WTC11 (cell line): ENCODE results near the gene TRAPPC4. TPM values are rescaled to one million over a fixed set of nuclear protein-coding genes. Genes with fewer than 3 reads are reported as not detected.
"Not testable (repeated sequence)": the region's sequence is repeated elsewhere in the genome, so short reads cannot be mapped to it uniquely, and the experiment has no call there.

Experiments
- ATAC-seq: fragments of 200-7000 bp; cut with Tn5 transposase; 2 replicates; pipeline ENCODE4 v1.10.0; 2021; ENCODE audit warnings: mild to moderate bottlenecking, moderate library complexity
- CTCF ChIA-PET: fragments of 300-600 bp; sonication (Branson Sonifier 250); formaldehyde crosslinking; loops from one replicate; lab custom pipeline; 2021; ENCODE audit warnings: antibody characterized with exemption; lab: Charles Lee
- POLR2A ChIA-PET: fragments of 350-600 bp; sonication (Branson Sonifier 250); formaldehyde crosslinking; loops from one replicate; lab custom pipeline; 2021; ENCODE audit warnings: antibody characterized with exemption; lab: Charles Lee
- DNase-seq: peaks from one replicate; pipeline ENCODE4 v3.0.0; 2021; ENCODE audit warnings: low spot score
- H3K27ac Mint-ChIP-seq: 2 replicates; pipeline ENCODE4 v1.8.0; 2021; ENCODE audit warnings: mixed read lengths
- H3K27me3 Mint-ChIP-seq: 2 replicates; pipeline ENCODE4 v1.8.0; 2021; ENCODE audit warnings: low read depth, mild to moderate bottlenecking, moderate library complexity, mixed read lengths
- H3K36me3 Mint-ChIP-seq: 2 replicates; pipeline ENCODE4 v1.8.0; 2021; ENCODE audit warnings: mixed read lengths
- H3K4me1 Mint-ChIP-seq: 2 replicates; pipeline ENCODE4 v1.8.0; 2022; ENCODE audit warnings: mixed read lengths
- H3K4me3 Mint-ChIP-seq: 2 replicates; pipeline ENCODE4 v1.8.0; 2021; ENCODE audit warnings: mild to moderate bottlenecking, moderate library complexity, mixed read lengths
- H3K9me3 Mint-ChIP-seq: 2 replicates; pipeline ENCODE4 v1.8.0; 2021; ENCODE audit warnings: mixed read lengths
- ARID4B ChIP-seq: sonication (generic); formaldehyde crosslinking; IDR thresholded peaks from 2 replicates; pipeline ENCODE4 v1.8.0; 2023; ENCODE audit warnings: missing genetic modification reagents, mild to moderate bottlenecking, borderline replicate concordance
- CBFB ChIP-seq: sonication (generic); formaldehyde crosslinking; IDR thresholded peaks from 2 replicates; pipeline ENCODE4 v1.8.1; 2022; ENCODE audit warnings: mild to moderate bottlenecking, low read depth, missing genetic modification reagents
- EMX1 ChIP-seq: fragments of 250-450 bp; sonication (Bioruptor Pico); IDR thresholded peaks from 2 replicates; pipeline ENCODE4 v1.8.0; 2021; ENCODE audit warnings: mild to moderate bottlenecking
- ERG ChIP-seq: fragments of 250-450 bp; sonication (Bioruptor Pico); IDR thresholded peaks from 2 replicates; pipeline ENCODE4 v1.8.0; 2021; ENCODE audit warnings: mild to moderate bottlenecking
- FOXJ3 ChIP-seq: sonication (generic); formaldehyde crosslinking; IDR thresholded peaks from 2 replicates; pipeline ENCODE4 v1.9.0; 2021; ENCODE audit warnings: missing genetic modification reagents, mild to moderate bottlenecking, borderline replicate concordance
- GTF2I ChIP-seq: fragments of 250-450 bp; sonication (Bioruptor Pico); conservative IDR thresholded peaks from 2 replicates; pipeline ENCODE4 v1.4.0; 2021; ENCODE audit warnings: mild to moderate bottlenecking
- ZMAT4 ChIP-seq: fragments of 250-450 bp; sonication (Bioruptor Pico); IDR thresholded peaks from 2 replicates; pipeline ENCODE4 v1.9.0; 2021; ENCODE audit warnings: mild to moderate bottlenecking
- ZNF121 ChIP-seq: sonication (generic); formaldehyde crosslinking; IDR thresholded peaks from 2 replicates; pipeline ENCODE4 v1.8.0; 2023; ENCODE audit warnings: missing genetic modification reagents
- ZNF532 ChIP-seq: fragments of 250-450 bp; sonication (Bioruptor Pico); IDR thresholded peaks from 2 replicates; pipeline ENCODE4 v1.9.0; 2021; ENCODE audit warnings: mild to moderate bottlenecking, borderline replicate concordance
- total RNA-seq: library from RNA; stranded (reverse); gene quantifications from 3 replicates; pipeline ENCODE4 v1.2.3, GENCODE V29; 2021

Gene TRAPPC4
- total RNA-seq, 1 experiment from 2014 or later: 75.7 TPM

GRCh38 chr11:119015054-119015611 lies 3.4 kb upstream of the TRAPPC4 start (continued):
- no peak; the same call in 1 of the 2 replicates for TF ChIP-seq ZNF532 (CRISPR knock-in tag)
- TF ChIP-seq FOXJ3: no peak
- TF ChIP-seq CBFB (CRISPR knock-in tag): no peak
- no peak for TF ChIP-seq ARID4B
- 0 out of 2 replicates have a peak, but pooled peaks have one; percentile 55 for TF ChIP-seq ERG (CRISPR knock-in tag)
- peak; percentile 25; the same call in 1 of the 2 replicates for TF ChIP-seq ZMAT4 (CRISPR knock-in tag)
- peak; percentile 77 for TF ChIP-seq ZNF121 (CRISPR knock-in tag)
- 0 out of 2 replicates have a peak, but pooled peaks have one; percentile 13 for TF ChIP-seq GTF2I (CRISPR knock-in tag)

- H3K27me3 Mint-ChIP-seq: no peaks in the 10 kb centered on the region; the same call in 1 of the 2 replicates
- H3K4me1 Mint-ChIP-seq: peaks cover 16% of the 10 kb centered on the region
- ChIA-PET CTCF (interaction anchor here (0.7 to 1.5 kb wide), 2 partner anchors 18 to 268 kb away, joined by 3 to 5 read pairs; partner anchors contain the start of gene CENATAC), POLR2A (interaction anchor here (0.6 kb wide), 1 partner anchor 108 kb away, joined by 4 read pairs; no protein-coding TSS in a partner anchor)
- no peak for TF ChIP-seq ZNF532 (CRISPR knock-in tag)
- TF ChIP-seq EMX1 (CRISPR knock-in tag): peak; percentile 62; the same call in 1 of the 2 replicates
- peak overlapping the region; percentile 98 for H3K4me3 Mint-ChIP-seq
- peaks cover 64% of the 10 kb centered on the region for H3K36me3 Mint-ChIP-seq
- H3K27ac Mint-ChIP-seq: peak overlapping the region; percentile 80
- no peaks in the 10 kb centered on the region for H3K9me3 Mint-ChIP-seq
- ATAC-seq: no peak
- no peak for DNase-seq
Observed at GRCh38 chr11:119016216-119017009, 2.2 kb upstream of the TRAPPC4 start.

GRCh38 chr11:119017377-119017776 lies 1.2 kb upstream of the TRAPPC4 start:
- peak overlapping the region; percentile 99 for H3K27ac Mint-ChIP-seq
- DNase-seq, ATAC-seq, POLR2A ChIA-PET, H3K9me3 Mint-ChIP-seq, H3K27me3 Mint-ChIP-seq, CTCF ChIA-PET: not testable (repeated sequence)
- H3K36me3 Mint-ChIP-seq: peaks cover 71% of the 10 kb centered on the region
- peak overlapping the region; percentile 98 for H3K4me3 Mint-ChIP-seq
- H3K4me1 Mint-ChIP-seq: peaks cover 16% of the 10 kb centered on the region
